CD8-positive, alpha-beta memory T cell (primary cell): ENCODE measurements around the gene DNAJC8. TPM values are rescaled to one million over a fixed set of nuclear protein-coding genes. Genes with fewer than 3 reads are reported as not detected.

Experiments used
- polyA plus RNA-seq: library from polyadenylated mRNA; unstranded; fragments of 300-500 nt; fragmentation: Illumina TruSeq; gene quantifications from one replicate; pipeline ENCODE4 v1.2.3, GENCODE V29; 2021
- total RNA-seq, 2 experiments: library from RNA; stranded (reverse); gene quantifications; one replicate each; pipeline ENCODE4 v1.2.3, GENCODE V29; 2021

Gene DNAJC8
- total and polyA plus RNA-seq, 3 experiments from 2014 or later = 98.4 to 172 (median 104) TPM

Other genes with a start within 250 kb of the DNAJC8 start
- 10 to 100 TPM; 31.5 to 34.6 TPM for gene EYA3, start 144.4 kb downstream of the DNAJC8 start, total RNA-seq
- 6.0 TPM for gene EYA3, start 144.4 kb downstream of the DNAJC8 start, polyA plus RNA-seq
- under 1 TPM; 0.58 to 0.59 TPM for gene PTAFR, start 56.3 kb downstream of the DNAJC8 start, total RNA-seq
- gene PTAFR, start 56.3 kb downstream of the DNAJC8 start, polyA plus RNA-seq = 1.1 TPM
- 100 to 1,000 TPM; 135 to 139 TPM for gene ATP5IF1, start 3.1 kb upstream of the DNAJC8 start, total RNA-seq
- 538 TPM for gene ATP5IF1, start 3.1 kb upstream of the DNAJC8 start, polyA plus RNA-seq
- gene SESN2, start 26.5 kb upstream of the DNAJC8 start, total RNA-seq = 10 to 100 TPM; 19.0 to 19.8 TPM
- gene SESN2, start 26.5 kb upstream of the DNAJC8 start, polyA plus RNA-seq = 13.1 TPM
- gene MED18, start 96.0 kb upstream of the DNAJC8 start, total RNA-seq = 10 to 100 TPM; 18.6 to 19.4 TPM
- 11.7 TPM for gene MED18, start 96.0 kb upstream of the DNAJC8 start, polyA plus RNA-seq
- gene PHACTR4, start 136.7 kb upstream of the DNAJC8 start, total RNA-seq = 10 to 100 TPM; 23.2 to 24.1 TPM
- 24.4 TPM for gene PHACTR4, start 136.7 kb upstream of the DNAJC8 start, polyA plus RNA-seq